ENCODE measurements around the gene KBTBD3.
"Not testable (repeated sequence)": the region's sequence is repeated elsewhere in the genome, so short reads cannot be mapped to it uniquely, and the experiment has no call there.

Gene KBTBD3

DNA sequence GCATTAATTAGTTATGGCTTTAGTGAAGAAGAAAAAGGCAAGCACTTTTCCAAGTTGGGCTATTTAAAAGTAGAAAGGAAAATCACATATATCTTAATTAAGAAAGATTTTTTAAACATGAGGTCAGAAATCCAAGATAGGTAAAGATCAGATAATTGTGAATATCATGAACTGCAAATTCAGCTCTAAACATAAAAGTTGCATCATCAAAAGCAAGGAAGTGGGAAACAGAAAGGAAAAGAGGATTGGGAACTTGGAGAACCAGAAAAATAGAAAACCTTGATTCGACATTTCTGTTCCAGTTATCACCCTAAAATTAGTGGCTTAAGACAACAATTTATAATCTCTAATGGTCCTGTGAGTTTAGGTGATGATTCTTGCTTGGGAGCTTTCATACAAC lies 17.5 kb downstream of the KBTBD3 start:
- DNase-seq: no peak
- Histone ChIP-seq H2AK5ac (ENCODE audit: low read length) (no peak overlapping the region), H4K8ac (ENCODE audit: low read depth, low read length) (no peak overlapping the region), H3K56ac (ENCODE audit: low read length) (no peak overlapping the region), H2BK15ac (replicated peaks; ENCODE audit: low read depth) (no peak overlapping the region), H3K4ac (ENCODE audit: low read depth, low read length) (no peak overlapping the region), H3K4me3 (ENCODE audit: low read length) (no peak overlapping the region), H3K79me1 (ENCODE audit: low read length) (no peaks in the 10 kb centered on the region), H3K36me3 (ENCODE audit: control insufficient read depth, insufficient read depth, low read length) (no peaks in the 10 kb centered on the region), H4K5ac (ENCODE audit: low read length) (no peak overlapping the region), H3K9ac (ENCODE audit: low read length) (no peak overlapping the region), H3K4me1 (ENCODE audit: control insufficient read depth, low read depth, low read length) (no peaks in the 10 kb centered on the region), H3K79me2 (ENCODE audit: control insufficient read depth, insufficient read depth, low read length) (no peaks in the 10 kb centered on the region), H3K18ac (ENCODE audit: low read length) (no peak overlapping the region), H2BK5ac (ENCODE audit: low read length) (no peak overlapping the region), H2BK120ac (ENCODE audit: low read depth, low read length) (no peak overlapping the region), H3K4me2 (ENCODE audit: low read length) (no peak overlapping the region), H3K23ac (ENCODE audit: low read length) (no peak overlapping the region), H3K27me3 (ENCODE audit: insufficient read depth, low read length, poor library complexity) (no peaks in the 10 kb centered on the region), H3K27ac (ENCODE audit: low read depth, low read length) (no peak overlapping the region)
- WGBS (ENCODE audit: extremely low coverage, insufficient coverage, low lambda C conversion rate): no CpG with 5 or more reads among the region's 1 CpG

GRCh38 chr11:106058377-106058776 lies 18.8 kb downstream of the KBTBD3 start:
- not testable (repeated sequence) for H3K4ac ChIP-seq (ENCODE audit: low read depth, low read length); H3K27ac ChIP-seq (ENCODE audit: low read depth, low read length); H3K4me2 ChIP-seq (ENCODE audit: low read length); H3K27me3 ChIP-seq (ENCODE audit: insufficient read depth, low read length, poor library complexity); H4K8ac ChIP-seq (ENCODE audit: low read depth, low read length); H3K9ac ChIP-seq (ENCODE audit: low read length); H3K4me3 ChIP-seq (ENCODE audit: low read length); H4K5ac ChIP-seq (ENCODE audit: low read length); H2BK120ac ChIP-seq (ENCODE audit: low read depth, low read length); H3K36me3 ChIP-seq (ENCODE audit: control insufficient read depth, insufficient read depth, low read length); H2BK5ac ChIP-seq (ENCODE audit: low read length); H3K79me2 ChIP-seq (ENCODE audit: control insufficient read depth, insufficient read depth, low read length); H3K56ac ChIP-seq (ENCODE audit: low read length); H3K18ac ChIP-seq (ENCODE audit: low read length); H2BK15ac ChIP-seq (replicated peaks; ENCODE audit: low read depth); H3K4me1 ChIP-seq (ENCODE audit: control insufficient read depth, low read depth, low read length); H2AK5ac ChIP-seq (ENCODE audit: low read length); DNase-seq; H3K23ac ChIP-seq (ENCODE audit: low read length); H3K79me1 ChIP-seq (ENCODE audit: low read length)
- WGBS (ENCODE audit: extremely low coverage, insufficient coverage, low lambda C conversion rate): no CpG with 5 or more reads among the region's 14 CpGs

GRCh38 chr11:106051103-106051502 lies 26.0 kb downstream of the KBTBD3 start:
- H3K56ac ChIP-seq (ENCODE audit: low read length): no peak overlapping the region
- H2AK5ac ChIP-seq (ENCODE audit: low read length): no peak overlapping the region
- no peak overlapping the region for H3K27ac ChIP-seq (ENCODE audit: low read depth, low read length)
- no peak overlapping the region for H4K5ac ChIP-seq (ENCODE audit: low read length)
- H3K4me2 ChIP-seq (ENCODE audit: low read length): no peak overlapping the region
- no peak overlapping the region for H3K4ac ChIP-seq (ENCODE audit: low read depth, low read length)
- no peak overlapping the region for H3K23ac ChIP-seq (ENCODE audit: low read length)
- H4K8ac ChIP-seq (ENCODE audit: low read depth, low read length): no peak overlapping the region
- H3K27me3 ChIP-seq (ENCODE audit: insufficient read depth, low read length, poor library complexity): no peaks in the 10 kb centered on the region
- no peak overlapping the region for H3K18ac ChIP-seq (ENCODE audit: low read length)
- DNase-seq: no peak
- H2BK15ac ChIP-seq (replicated peaks; ENCODE audit: low read depth): no peak overlapping the region
- no peaks in the 10 kb centered on the region for H3K79me1 ChIP-seq (ENCODE audit: low read length)
- H3K79me2 ChIP-seq (ENCODE audit: control insufficient read depth, insufficient read depth, low read length): no peaks in the 10 kb centered on the region
- no peaks in the 10 kb centered on the region for H3K36me3 ChIP-seq (ENCODE audit: control insufficient read depth, insufficient read depth, low read length)
- no peak overlapping the region for H2BK120ac ChIP-seq (ENCODE audit: low read depth, low read length)
- H3K4me3 ChIP-seq (ENCODE audit: low read length): no peak overlapping the region
- no CpG with 5 or more reads among the region's 2 CpGs for WGBS (ENCODE audit: extremely low coverage, insufficient coverage, low lambda C conversion rate)
- H3K9ac ChIP-seq (ENCODE audit: low read length): no peak overlapping the region
- no peaks in the 10 kb centered on the region for H3K4me1 ChIP-seq (ENCODE audit: control insufficient read depth, low read depth, low read length)
- no peak overlapping the region for H2BK5ac ChIP-seq (ENCODE audit: low read length)

DNA sequence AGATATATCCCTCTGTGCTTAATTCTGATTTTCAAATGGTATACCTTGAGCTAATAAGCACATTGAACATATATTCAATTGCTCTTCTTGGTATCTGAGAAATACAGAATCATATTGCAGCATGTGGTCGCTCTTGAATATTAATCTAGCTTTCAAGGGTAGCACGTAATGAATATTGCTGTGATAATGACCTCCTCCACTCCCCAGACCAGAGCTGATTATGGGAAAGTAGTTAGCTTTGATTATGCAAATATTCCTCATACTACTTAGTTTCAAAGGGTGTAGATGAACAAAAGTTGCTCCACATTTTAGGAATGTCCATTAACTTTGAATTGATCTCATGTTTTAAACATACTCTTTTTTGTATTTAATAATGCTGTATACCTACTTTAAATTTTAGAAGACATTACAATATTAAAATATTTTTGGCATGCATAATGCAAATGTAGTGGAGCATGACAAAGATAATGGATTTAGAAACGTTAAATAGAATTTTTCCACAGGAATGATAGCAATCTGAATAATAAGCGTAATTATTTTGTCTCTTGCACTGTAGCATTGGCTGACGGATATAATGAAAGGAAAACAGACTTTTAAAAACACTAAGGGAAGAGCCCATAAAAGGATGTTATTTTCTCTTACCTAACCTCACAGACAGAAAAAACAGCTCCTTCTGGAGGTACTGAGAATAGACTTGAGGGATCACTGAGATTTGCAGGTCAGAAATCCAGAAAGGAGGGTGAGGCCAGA lies 27.2 kb downstream of the KBTBD3 start:
- no peak overlapping the region for H3K56ac ChIP-seq (ENCODE audit: low read length)
- no peaks in the 10 kb centered on the region for H3K4me1 ChIP-seq (ENCODE audit: control insufficient read depth, low read depth, low read length)
- H3K23ac ChIP-seq (ENCODE audit: low read length): no peak overlapping the region
- no peak overlapping the region for H3K4ac ChIP-seq (ENCODE audit: low read depth, low read length)
- no peak overlapping the region for H2BK5ac ChIP-seq (ENCODE audit: low read length)
- no peak overlapping the region for H2BK15ac ChIP-seq (replicated peaks; ENCODE audit: low read depth)
- no peaks in the 10 kb centered on the region for H3K27me3 ChIP-seq (ENCODE audit: insufficient read depth, low read length, poor library complexity)
- H3K4me3 ChIP-seq (ENCODE audit: low read length): no peak overlapping the region
- no peak overlapping the region for H4K8ac ChIP-seq (ENCODE audit: low read depth, low read length)
- no peak overlapping the region for H3K9ac ChIP-seq (ENCODE audit: low read length)
- H2BK120ac ChIP-seq (ENCODE audit: low read depth, low read length): no peak overlapping the region
- DNase-seq: no peak
- H4K5ac ChIP-seq (ENCODE audit: low read length): no peak overlapping the region
- H3K4me2 ChIP-seq (ENCODE audit: low read length): no peak overlapping the region
- no peak overlapping the region for H2AK5ac ChIP-seq (ENCODE audit: low read length)
- no CpG with 5 or more reads among the region's 5 CpGs for WGBS (ENCODE audit: extremely low coverage, insufficient coverage, low lambda C conversion rate)
- H3K79me2 ChIP-seq (ENCODE audit: control insufficient read depth, insufficient read depth, low read length): no peaks in the 10 kb centered on the region
- H3K36me3 ChIP-seq (ENCODE audit: control insufficient read depth, insufficient read depth, low read length): no peaks in the 10 kb centered on the region
- no peak overlapping the region for H3K18ac ChIP-seq (ENCODE audit: low read length)
- no peaks in the 10 kb centered on the region for H3K79me1 ChIP-seq (ENCODE audit: low read length)
- H3K27ac ChIP-seq (ENCODE audit: low read depth, low read length): no peak overlapping the region

GRCh38 chr11:106047631-106048030 lies 29.5 kb downstream of the KBTBD3 start:
- Histone ChIP-seq H4K5ac (ENCODE audit: low read length) (no peak overlapping the region), H3K4me3 (ENCODE audit: low read length) (no peak overlapping the region), H3K79me2 (ENCODE audit: control insufficient read depth, insufficient read depth, low read length) (no peaks in the 10 kb centered on the region), H3K4me2 (ENCODE audit: low read length) (no peak overlapping the region), H2BK5ac (ENCODE audit: low read length) (no peak overlapping the region), H3K4me1 (ENCODE audit: control insufficient read depth, low read depth, low read length) (no peaks in the 10 kb centered on the region), H3K23ac (ENCODE audit: low read length) (no peak overlapping the region), H2BK120ac (ENCODE audit: low read depth, low read length) (no peak overlapping the region), H4K8ac (ENCODE audit: low read depth, low read length) (no peak overlapping the region), H3K56ac (ENCODE audit: low read length) (no peak overlapping the region), H3K9ac (ENCODE audit: low read length) (no peak overlapping the region), H2AK5ac (ENCODE audit: low read length) (no peak overlapping the region), H3K27me3 (ENCODE audit: insufficient read depth, low read length, poor library complexity) (no peaks in the 10 kb centered on the region), H3K36me3 (ENCODE audit: control insufficient read depth, insufficient read depth, low read length) (no peaks in the 10 kb centered on the region), H2BK15ac (replicated peaks; ENCODE audit: low read depth) (no peak overlapping the region), H3K18ac (ENCODE audit: low read length) (no peak overlapping the region), H3K27ac (ENCODE audit: low read depth, low read length) (no peak overlapping the region), H3K4ac (ENCODE audit: low read depth, low read length) (no peak overlapping the region), H3K79me1 (ENCODE audit: low read length) (no peaks in the 10 kb centered on the region)
- DNase-seq: no peak

DNA sequence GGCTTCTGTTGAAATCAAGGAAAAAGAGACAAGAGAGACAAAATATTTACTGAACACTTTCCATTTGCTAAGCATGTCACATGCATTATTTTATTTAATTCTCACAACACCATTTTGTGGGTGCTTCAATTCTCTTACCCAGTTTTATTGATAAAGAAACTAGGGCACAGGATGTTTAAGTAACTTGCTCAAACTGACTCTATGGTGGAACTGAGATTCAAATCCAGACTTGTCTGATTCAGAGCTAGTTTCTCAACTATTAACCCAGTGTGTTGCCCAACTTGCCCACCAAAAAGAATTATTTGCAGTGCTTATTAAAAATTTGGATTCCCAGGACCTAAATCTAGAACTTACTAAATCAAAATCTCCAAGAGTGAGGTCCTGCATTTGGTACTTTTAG lies 33.6 kb downstream of the KBTBD3 start:
- no peak overlapping the region for H3K56ac ChIP-seq (ENCODE audit: low read length)
- H2BK5ac ChIP-seq (ENCODE audit: low read length): no peak overlapping the region
- H4K5ac ChIP-seq (ENCODE audit: low read length): no peak overlapping the region
- H3K79me1 ChIP-seq (ENCODE audit: low read length): no peaks in the 10 kb centered on the region
- H3K4ac ChIP-seq (ENCODE audit: low read depth, low read length): no peak overlapping the region
- H2BK15ac ChIP-seq (replicated peaks; ENCODE audit: low read depth): no peak overlapping the region
- no peak overlapping the region for H4K8ac ChIP-seq (ENCODE audit: low read depth, low read length)
- H3K79me2 ChIP-seq (ENCODE audit: control insufficient read depth, insufficient read depth, low read length): no peaks in the 10 kb centered on the region
- no peak for DNase-seq
- H3K4me1 ChIP-seq (ENCODE audit: control insufficient read depth, low read depth, low read length): no peaks in the 10 kb centered on the region
- H3K23ac ChIP-seq (ENCODE audit: low read length): no peak overlapping the region
- no peaks in the 10 kb centered on the region for H3K36me3 ChIP-seq (ENCODE audit: control insufficient read depth, insufficient read depth, low read length)
- no peak overlapping the region for H3K9ac ChIP-seq (ENCODE audit: low read length)
- no peak overlapping the region for H3K4me3 ChIP-seq (ENCODE audit: low read length)
- no peak overlapping the region for H3K18ac ChIP-seq (ENCODE audit: low read length)
- no peak overlapping the region for H3K27ac ChIP-seq (ENCODE audit: low read depth, low read length)
- H2AK5ac ChIP-seq (ENCODE audit: low read length): no peak overlapping the region
- no peaks in the 10 kb centered on the region for H3K27me3 ChIP-seq (ENCODE audit: insufficient read depth, low read length, poor library complexity)
- H2BK120ac ChIP-seq (ENCODE audit: low read depth, low read length): no peak overlapping the region
- no peak overlapping the region for H3K4me2 ChIP-seq (ENCODE audit: low read length)

All from mesendoderm (in vitro differentiated cells).